ELR (cell line): ENCODE results near the gene DR1.
A peak's percentile ranks its signal among the peaks of the same experiment; 100 is the strongest.

Experiments
- DNase-seq: peaks from one replicate; pipeline ENCODE4 v3.0.0-alpha.2; 2015; ENCODE audit warnings: low read depth

DR1 gene

DNA sequence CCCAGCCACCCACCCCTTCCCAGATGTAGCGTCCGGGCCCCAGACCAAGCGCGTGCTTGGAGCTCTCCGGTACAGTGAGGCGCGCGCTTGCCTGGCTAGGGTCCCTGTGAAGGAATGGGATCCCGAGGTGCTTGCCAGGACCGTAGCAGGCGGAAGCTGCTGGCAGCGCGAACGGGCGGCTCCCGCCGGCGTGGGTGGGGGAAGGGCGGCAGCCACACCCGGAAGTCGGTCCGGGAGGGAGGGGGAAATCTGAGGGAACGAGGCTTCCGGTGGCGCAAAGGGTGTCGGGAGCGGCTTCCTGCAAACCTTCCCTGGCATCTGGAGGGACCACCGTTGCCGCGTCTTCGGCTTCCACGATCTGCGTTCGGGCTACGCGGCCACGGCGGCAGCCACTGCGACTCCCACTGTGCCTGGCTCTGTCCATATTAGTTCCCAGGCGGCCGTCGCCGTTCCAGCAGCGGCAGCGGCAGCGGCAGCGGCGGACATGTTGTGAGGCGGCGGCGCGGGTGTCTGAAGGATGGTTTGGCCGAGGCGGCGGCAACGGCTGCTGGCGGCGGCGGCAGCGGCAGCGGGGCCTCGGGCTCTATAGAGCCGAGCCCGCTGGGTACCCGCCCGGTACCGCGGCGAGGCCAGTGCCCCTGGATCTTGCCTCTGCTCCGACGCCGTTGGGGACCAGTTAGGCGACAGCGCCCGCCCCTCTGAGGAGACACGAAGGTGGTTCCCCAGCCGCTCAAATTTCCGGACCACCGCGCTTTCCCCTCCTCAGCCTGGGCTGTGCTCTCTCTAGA lies at the start of gene DR1:
DR1 (plus strand) TSS at position 275 of the 788 bp plus-strand sequence. CDS start 739 bp downstream, outside the sequence.
- peak; percentile 94 for DNase-seq

- DNase-seq = no peak
Measured at GRCh38 chr1:93296555-93297154, 49.1 kb upstream of the DR1 start.

- DNase-seq = no peak
Measured at GRCh38 chr1:93301131-93301530, 44.6 kb upstream of the DR1 start.

DNA sequence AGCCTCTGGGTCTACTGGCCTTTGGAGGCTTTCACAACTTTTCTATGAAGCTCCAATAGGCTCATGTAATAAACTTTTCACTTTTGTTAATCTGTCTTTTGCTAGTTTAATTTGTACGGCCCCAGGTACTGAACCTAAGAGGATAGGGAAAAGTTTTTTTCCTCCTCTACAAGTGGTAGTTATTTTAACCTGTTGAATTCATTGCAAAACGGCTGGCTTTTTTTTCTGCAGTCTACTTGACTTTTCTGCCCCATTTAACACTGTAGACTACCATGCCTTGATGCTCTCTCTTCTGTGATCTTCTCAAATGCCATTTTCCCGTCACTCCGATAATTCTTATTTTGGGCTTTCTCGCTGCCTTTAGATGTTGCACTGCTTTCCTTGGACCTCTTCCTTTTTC lies 43.6 kb upstream of the DR1 start:
- no peak for DNase-seq

DNA sequence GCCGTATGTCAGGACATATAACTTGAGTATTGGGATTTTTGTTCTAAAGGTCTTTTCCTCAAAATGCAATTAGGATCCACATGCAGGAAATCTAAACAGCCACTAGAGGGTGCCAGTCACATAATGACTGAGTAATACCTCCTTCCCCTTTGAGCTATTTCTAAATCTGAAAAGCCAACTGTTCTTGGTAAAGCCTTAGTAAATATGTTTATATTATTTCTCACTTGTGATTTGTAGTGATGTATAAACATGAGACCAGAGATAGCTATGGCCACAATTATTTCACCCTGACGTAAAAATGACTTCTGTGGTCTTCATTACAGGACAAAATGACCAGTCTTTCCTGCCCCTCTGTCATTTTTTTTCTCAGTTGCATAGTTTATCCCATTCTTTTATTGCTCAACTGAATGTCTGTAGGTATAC lies 41.0 kb upstream of the DR1 start:
- peak; percentile 83 for DNase-seq

DNA sequence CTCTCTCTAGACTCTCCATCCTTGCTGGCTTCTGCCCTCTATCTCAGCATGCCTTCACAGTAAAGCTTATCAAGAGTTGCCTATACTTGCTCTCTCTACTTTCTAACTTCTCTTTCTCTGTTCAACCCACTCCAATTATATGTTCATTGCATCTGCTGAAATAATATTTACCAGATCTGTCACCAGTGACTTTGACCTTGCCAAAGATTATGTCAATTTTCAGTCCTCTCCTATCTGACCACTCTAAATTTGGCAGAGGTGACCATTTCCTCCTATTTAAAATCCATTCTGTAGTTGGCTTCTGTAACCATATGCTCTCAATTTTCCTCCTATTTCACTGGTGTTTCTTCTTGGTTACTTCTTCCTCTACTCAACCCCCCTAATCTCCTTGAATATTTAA lies 38.8 kb upstream of the DR1 start:
- no peak for DNase-seq

DNA sequence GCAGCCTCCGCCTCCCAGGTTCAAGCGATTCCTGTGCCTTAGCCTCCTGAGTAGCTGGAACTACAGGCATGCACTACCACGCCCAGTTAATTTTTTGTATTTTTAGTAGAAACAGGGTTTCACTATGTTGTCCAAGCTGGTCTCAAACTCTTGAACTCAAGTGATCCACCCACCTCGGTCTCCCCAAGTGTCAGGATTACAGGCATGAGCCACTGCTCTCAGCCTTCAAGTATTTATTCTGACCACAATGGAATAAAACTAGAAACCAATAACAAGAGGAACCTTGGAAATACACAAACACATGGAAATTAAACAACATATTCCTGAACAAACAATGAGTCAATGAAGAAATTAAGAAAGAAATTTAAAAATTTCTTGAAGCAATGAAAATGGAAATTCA lies 32.7 kb upstream of the DR1 start:
- DNase-seq = no peak

DNA sequence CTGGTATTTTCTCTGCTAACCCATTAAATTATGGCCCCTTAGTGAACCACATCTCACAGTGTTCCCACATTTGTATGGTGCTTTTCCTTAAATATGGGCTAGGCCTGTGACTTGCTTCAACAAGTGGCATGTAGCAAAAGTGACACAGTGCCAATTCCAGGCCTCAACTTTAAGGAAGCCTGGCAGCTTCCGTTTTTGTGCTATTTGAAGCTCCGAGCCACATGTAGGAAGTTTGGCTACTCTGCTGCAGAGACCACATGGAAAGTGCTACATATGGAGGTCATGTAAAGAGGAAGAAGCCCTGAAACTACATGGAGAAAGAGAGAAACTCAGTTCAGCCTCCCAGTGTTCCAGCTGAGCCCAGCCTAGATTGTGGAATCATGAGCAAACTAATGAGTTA lies 28.5 kb upstream of the DR1 start:
- DNase-seq = no peak

GRCh38 chr1:93317943-93318342 lies 27.8 kb upstream of the DR1 start:
- DNase-seq = no peak

DNA sequence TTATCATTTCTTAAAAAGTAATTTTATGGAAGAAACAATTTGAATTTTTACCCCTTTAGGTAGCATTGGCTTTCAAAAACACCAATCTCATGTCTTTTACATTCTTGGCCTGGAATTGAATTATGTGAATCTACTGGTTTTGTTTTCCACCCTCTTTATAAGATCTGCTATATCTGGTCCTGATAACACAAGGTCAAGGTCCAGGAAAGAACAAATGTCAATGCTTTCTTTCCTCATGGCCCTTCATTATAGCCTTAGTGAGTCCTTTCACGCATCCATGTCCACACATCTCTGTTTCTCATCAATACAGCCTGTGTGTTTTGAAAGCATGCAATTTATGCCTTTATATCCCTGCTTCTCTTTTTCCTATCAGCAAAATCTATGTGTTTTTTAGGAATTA lies 24.0 kb upstream of the DR1 start:
- DNase-seq = no peak

GRCh38 chr1:93322349-93322748 lies 23.4 kb upstream of the DR1 start:
- no peak for DNase-seq

DNA sequence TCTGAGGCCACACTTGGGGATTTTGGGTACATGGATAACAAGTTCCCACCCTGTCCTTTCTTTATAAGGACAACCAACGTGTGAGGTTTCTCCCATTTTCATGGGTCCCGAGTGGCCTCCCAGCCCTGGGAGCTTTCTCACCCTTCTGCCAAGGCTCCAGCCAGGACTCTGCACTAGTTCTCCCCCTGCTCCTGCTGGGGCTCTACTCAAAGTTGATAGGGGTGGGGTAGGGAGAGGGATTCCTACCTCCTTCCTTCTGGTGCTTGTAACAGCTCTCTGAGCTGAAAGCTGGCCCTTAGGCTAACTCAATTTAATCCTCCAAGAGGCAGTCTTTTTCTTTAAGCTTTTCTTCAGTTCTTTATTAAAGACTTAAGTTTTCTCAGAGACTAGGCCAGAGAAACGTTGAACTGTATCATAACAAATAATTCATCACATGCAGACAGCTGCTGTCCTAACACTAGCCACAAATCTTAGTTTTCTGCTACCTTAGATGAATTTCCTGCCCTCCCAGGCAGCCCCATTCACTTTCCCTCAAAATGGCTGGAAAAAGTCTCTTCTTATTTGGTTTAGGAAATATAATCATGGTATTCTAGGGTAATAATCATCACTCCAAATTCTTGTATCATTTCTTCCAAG lies 22.4 kb upstream of the DR1 start:
- DNase-seq = no peak

DNA sequence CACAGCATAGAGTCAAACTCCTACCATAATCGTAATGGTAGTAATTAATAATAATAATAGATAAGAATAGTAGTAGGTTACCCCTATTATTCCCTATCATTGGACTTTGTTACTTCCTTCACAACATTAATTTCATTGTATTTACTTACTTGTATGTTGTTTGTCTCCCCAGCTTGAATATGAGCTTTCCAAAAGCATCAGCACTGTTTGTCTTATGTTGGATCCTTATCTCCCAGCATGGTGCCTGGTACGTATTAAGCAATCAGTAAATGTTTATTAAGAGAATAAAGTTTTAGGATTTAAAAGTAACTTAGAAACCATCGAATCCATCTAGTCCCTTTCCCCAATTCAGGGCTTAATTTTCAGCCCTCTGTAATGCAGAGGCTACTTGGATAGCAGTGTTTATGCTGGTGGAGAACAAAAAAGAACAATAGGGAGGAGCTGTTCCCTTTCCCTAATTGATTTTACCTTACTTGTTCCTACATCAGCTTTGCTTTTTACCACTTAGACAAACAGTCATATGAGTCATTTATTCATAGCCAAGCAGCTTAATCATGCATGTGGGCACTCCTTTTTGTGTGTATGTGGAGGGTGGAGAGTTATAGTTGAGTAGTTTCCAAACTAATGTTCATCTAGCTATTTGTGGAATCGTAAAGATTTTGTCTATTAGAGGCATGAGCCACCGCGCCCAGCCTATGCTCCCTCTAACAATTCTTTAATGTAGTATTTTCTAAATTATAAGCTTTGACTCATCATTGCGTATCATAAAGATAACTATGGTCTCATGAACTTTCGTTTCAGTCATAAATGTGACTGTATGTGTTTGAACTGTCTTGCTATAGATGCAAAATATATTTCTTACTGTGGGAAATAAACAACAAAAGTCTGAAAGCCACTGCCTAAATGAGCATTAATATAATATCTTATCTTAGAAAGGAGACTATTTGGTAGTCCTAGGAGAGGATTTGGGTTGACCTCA lies 20.9 kb upstream of the DR1 start:
- peak; percentile 84 for DNase-seq

- peak; percentile 43 for DNase-seq
Measured at GRCh38 chr1:93328809-93329760, 16.6 kb upstream of the DR1 start.

DNA sequence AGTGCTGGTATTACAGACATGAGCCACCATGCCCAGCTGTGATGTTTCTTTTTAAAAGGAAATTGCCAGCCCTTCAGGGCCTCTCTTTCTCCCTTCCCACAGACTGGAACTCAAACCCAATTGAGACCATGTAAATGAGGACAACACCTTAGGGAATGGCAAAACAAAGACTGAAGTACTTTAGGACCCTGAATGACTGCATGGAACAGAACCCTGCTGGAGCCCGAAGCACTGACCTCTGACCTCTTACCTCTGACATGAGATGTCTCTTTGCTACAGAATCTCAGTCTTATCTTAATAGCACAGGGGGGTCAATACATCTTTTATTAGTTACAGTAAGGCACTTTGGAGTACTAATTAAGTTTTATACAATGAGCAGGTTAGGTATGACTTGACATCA lies 15.5 kb upstream of the DR1 start:
- no peak for DNase-seq

DNA sequence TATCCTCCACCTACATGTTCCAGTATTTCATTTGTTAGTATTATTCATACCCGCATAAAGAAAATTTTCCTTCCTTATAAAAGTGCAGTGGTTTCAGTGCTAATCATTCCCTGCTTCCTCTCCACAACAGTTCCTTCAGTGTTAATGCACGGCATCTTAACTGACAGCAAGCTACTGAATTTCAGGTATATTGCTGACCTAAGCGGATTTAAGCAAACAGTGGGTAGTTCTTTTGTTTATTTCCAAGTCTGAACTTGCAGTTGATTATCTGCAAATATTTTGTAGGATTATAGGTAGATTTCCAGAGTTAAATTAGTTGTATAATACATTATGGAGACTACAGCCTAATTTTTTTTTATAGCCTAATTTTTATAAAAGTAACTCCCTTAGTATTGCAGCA lies 15.1 kb upstream of the DR1 start:
- DNase-seq = no peak

- DNase-seq = peak; percentile 47
Measured at GRCh38 chr1:93331412-93331811, 14.3 kb upstream of the DR1 start.

DNA sequence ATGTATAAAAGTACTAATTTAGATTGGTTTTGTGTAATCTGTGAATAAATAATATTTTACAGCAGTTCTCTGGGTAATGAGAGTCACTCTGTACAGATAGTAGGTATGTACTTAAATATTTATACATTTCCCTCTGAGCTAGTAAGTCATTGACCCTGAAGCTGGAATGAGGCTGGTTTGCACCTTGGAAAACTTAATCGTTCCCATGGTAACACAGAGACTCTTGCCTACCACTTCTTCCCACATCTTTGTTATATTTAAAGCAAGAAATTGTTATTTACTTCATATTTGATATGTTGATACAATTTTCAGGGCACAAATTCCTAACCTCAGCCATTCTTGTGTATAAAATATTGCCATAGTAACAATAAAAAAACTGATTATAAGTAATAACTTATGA lies 13.3 kb upstream of the DR1 start:
- DNase-seq = no peak

DNA sequence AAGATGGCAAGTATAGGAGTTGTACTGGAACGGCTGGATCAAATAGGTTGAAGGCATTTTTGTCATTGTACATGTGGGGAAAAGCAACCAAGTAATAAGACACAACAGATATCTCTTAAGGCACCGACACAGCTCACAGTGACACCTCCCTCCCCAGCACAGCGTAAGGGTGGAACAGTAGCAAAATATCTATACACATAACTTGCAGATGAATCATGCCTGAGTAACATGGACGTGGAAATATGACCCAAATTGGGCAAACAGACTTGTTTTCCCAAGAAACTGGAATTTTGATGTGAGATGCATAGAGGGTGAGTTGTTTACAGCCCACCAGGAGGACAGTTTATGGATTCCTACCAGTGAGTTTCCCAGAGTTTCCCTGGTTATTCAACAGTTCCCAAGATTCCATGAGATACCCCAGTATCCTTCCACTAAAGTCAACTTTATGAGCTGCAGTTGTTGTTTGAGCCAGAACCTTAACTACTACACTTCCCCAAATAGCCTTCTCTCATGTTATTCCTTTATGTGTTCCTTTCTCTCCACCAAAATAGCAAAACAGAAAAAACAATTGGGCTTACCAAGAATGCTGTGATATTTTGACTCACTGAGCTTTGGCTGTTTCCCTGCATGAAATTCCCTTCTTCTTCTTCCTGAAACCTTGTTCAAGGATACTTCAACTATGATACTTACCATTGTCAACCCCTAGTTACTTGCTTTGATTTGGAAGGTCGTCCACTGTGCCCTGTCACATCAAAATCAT lies 7.1 kb upstream of the DR1 start:
- DNase-seq = peak; percentile 95

GRCh38 chr1:93339171-93339697 lies 6.5 kb upstream of the DR1 start:
- DNase-seq = no peak
